ENCODE measurements around the gene CACNB4.
A peak's percentile ranks its signal among the peaks of the same experiment; 100 is the strongest.
"Not testable (repeated sequence)": the region's sequence is repeated elsewhere in the genome, so short reads cannot be mapped to it uniquely, and the experiment has no call there.

The CACNB4 gene

GRCh38 chr2:151805961-151806360 lies 292.9 kb downstream of the CACNB4 start:
- no peak for DNase-seq

GRCh38 chr2:151805343-151805742 lies 293.5 kb downstream of the CACNB4 start:
- no peak for DNase-seq

GRCh38 chr2:151803811-151804210 lies 295.0 kb downstream of the CACNB4 start:
- no peak for DNase-seq

GRCh38 chr2:151802315-151802714 lies 296.5 kb downstream of the CACNB4 start:
- no peak for DNase-seq

GRCh38 chr2:151799886-151800292 lies 299.0 kb downstream of the CACNB4 start:
- DNase-seq, result no peak

GRCh38 chr2:151796774-151797173 lies 302.1 kb downstream of the CACNB4 start:
- peak; percentile 18 for DNase-seq

GRCh38 chr2:151795646-151796240 lies 303.1 kb downstream of the CACNB4 start:
- DNase-seq, result peak; percentile 11

GRCh38 chr2:151794422-151794821 lies 304.4 kb downstream of the CACNB4 start:
- DNase-seq, result not testable (repeated sequence)

- no peak for DNase-seq
These were observed 305.7 kb downstream of the CACNB4 start for GRCh38 chr2:151793123-151793522.

GRCh38 chr2:151792589-151792988 lies 306.3 kb downstream of the CACNB4 start:
- no peak for DNase-seq

- no peak for DNase-seq
These were observed 307.3 kb downstream of the CACNB4 start for GRCh38 chr2:151791545-151791944.

- no peak for DNase-seq
These were observed 308.2 kb downstream of the CACNB4 start for GRCh38 chr2:151790689-151791088.

GRCh38 chr2:151789055-151789834 lies 309.6 kb downstream of the CACNB4 start:
- no peak for DNase-seq

GRCh38 chr2:151786483-151786882 lies 312.4 kb downstream of the CACNB4 start:
- DNase-seq, result no peak

GRCh38 chr2:151786077-151786476 lies 312.8 kb downstream of the CACNB4 start:
- DNase-seq, result no peak

GRCh38 chr2:151783133-151783520 lies 315.7 kb downstream of the CACNB4 start:
- no peak for DNase-seq

All from NCI-H226 (cell line).